Cerebellar nuclear complex (tissue), 1 donor: ENCODE data around the gene OXNAD1.
A peak's percentile ranks its signal among the peaks of the same experiment; 100 is the strongest.

Experiments
- DNase-seq, 2 experiments: peaks; one replicate each; lab custom pipeline; 2025; lab: John Stamatoyannopoulos, UW

The OXNAD1 gene, protein sequence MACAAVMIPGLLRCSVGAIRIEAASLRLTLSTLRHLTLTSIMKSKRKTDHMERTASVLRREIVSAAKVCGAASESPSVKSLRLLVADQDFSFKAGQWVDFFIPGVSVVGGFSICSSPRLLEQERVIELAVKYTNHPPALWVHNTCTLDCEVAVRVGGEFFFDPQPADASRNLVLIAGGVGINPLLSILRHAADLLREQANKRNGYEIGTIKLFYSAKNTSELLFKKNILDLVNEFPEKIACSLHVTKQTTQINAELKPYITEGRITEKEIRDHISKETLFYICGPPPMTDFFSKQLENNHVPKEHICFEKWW

DNA sequence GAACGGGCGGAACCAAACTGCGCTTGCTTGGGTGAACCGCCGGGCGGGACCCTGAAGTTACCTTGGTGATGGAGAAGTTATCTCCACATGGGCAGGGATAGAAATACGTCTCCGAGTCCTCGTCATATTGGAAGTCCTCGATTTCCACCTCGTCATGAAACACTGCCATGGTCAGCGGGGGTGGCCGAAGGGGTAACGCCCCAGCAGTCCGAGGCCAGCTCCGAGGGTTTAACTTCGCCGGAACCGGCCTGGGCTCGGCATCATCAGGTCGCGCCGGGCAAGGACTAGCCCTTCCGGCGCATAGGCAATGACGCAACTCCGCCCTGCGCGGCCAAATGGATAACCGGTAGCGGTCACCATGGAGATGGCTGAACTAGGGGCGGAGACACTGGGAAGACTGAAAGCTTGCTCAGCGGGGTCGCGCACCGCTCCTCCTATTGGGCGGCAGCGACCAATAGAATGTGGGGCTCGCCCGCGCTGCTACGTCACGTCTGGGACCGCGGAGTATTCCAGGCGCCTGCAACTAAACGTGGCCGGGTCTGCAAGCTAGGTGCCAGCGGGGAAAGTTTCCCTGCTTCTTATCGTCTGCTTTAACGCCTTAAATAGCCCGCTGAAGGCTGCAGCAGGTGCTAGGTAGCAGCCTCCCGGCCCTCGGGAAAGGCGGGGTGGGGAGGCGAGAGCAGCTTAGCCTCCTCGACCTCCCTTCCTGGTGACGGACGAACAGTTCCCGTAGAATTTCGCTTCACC, at the start of gene OXNAD1, which contains the start of gene DPH3:
Gene OXNAD1, plus strand, starts transcription at position 505 of the 747 bp plus-strand sequence. CDS start 5,741 bp downstream, outside the sequence.
Gene DPH3, minus strand, starts transcription at position 236 of the 747 bp plus-strand sequence. Its CDS starts 67 bp downstream, at position 169.
- DNase-seq: peak; percentile 91 to 96

DNA sequence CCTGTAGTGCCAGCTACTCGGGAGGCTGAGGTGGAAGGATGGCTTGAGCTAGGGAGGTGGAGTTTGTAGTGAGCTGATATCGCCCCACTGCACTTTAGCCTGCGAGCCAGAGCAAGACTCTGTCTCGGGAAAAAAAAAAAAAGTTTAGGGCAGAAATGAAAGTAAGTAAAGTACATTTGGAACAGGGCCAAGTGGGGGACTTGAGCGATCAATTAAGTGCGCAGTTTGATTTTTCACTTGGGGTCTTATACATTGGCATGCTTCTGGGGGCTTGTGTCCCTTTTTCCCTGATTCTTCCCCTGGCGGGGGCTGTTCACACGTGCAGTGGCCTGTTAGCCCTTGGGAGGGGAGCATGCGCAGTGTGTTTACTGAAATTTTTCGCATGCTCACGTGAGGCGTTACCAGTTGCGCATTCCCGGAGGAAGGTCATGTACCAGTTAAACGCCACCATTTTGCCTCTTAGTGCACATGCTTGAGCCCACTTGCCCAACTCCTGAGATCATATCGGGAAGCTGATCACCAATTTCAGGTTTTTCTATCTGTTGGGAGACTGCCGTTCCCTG, 48.6 kb upstream of the OXNAD1 start:
- DNase-seq: no peak

DNA sequence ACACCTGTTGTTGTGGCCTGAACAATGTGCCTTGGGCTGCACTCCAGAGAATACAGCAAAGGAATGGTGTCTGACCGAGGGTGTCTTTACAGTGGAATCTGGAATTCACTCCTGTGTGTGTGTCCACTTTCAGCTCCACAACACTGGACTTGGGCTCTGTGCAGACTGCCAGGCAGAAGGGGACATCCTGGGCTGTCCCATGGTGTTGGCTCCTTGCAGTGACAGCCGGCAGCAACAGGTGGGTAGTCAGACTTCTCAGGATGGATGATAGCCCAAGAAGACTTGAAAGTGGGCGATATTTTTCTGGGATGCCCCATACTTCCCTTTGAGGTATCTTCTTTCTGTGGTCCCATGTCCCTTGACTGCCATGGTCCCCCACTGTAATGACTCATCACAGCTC, 45.2 kb upstream of the OXNAD1 start:
- DNase-seq: no peak

DNA sequence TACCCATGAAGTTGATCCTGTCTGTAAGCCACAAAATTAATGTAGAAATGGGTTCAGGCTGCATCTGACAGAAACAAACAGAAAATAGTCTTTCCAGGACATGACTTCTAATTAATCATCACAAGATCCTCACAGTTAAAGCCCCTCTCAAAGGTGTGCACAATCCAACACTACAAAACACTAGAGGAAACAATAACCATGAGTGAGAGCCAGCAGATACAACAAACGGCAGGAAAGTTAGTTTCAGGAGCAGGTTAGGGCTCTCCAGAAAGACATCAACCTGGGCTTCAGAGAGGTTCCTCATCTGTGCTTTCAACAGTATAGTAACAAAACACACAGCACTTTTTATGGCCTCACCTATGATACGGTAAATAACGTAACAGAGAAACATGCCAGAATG, 43.0 kb upstream of the OXNAD1 start:
- no peak for DNase-seq

DNA sequence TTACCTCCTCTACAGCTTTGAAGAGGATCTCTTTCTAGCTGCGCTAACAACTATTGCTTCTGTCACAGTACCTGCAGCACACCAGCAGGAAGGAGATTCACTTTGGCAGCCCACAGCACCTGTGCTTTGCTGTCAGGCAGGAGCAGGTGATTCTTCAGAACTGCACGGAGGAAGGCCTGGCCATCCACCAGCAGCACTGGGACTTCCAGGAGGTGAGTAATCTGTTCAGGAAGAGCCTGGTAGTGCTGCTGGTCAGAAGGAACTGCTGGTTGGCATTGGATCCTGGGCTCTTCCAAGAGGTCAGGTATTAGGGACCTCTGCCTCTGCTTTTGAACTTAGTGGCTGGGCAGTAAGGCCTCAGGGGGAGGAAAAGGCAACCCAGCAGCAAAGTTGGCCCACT, 42.5 kb upstream of the OXNAD1 start:
- DNase-seq: no peak

DNA sequence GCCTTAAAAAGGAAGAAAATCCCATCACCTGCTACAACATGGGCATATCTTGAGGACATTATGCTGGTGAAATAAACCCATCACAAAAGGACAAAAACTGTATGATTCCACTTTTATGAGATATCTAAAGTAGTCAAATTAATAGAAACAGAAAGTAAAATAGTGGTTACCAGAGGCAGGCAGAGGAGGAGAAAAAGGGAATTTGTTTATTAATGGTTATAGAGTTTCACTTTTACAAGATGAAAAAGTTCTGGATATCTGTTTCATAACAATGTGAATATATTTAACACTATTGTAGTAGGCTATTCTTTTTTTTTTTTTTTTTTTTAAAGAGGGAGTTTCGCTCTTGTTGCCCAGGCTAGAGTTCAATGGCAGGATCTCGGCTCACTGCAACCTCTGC, 40.7 kb upstream of the OXNAD1 start:
- DNase-seq: no peak

DNA sequence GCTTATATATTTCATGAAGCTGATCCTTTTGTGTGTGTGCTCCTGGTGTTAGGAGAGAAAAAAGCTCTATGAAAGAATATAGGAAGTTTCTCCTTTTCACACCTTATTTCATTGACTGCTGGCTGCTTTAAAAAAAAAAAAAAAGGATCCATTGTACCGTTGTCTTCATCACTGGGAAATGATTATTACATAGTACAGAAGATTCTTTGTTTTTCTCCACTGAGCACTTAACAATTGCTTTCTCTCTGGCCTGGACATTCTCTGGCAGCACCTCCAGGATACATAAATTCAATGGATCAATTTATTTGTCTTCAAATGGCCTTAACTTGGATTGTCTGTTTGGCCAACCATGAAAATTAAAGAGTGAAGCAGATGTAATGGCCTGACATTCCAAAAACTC, 37.4 kb upstream of the OXNAD1 start:
- DNase-seq: no peak

DNA sequence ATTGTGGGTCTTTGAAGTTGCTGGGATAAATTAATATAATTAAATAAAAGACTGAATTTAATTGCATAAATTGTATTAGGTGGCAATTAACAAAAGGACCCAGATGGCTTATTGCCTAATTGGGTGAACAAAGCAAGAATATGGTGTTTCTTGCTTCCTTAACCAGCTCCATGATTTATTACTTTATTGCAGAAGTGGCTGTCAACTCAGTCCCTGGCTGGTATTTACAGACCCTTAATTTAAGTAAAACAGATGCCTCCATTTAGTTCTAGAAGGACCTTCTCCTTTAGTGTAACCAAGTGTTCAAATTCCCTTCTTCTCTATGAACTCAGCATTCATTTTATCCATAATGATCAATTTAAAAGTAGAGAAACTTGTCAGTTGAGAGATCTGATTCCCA, 35.3 kb upstream of the OXNAD1 start:
- DNase-seq: no peak

DNA sequence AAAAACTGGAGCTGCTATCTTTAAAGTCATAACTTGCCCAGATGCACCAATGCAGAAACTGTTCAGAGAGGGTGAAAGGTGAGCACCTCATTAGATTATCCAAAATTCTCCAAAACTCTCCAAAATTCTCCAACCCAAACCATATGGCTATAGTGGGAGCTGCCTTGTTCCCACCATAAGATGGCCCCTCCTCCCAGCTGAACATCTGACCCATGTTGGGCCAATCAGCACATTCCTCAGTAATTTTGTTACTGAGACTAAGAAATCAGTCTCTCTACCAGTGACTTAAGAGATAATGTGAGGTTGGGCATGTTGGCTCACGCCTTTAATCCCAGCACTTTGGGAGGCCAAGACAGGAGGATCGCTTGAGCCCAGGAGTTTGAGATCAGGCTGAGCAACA, 33.0 kb upstream of the OXNAD1 start:
- no peak for DNase-seq

DNA sequence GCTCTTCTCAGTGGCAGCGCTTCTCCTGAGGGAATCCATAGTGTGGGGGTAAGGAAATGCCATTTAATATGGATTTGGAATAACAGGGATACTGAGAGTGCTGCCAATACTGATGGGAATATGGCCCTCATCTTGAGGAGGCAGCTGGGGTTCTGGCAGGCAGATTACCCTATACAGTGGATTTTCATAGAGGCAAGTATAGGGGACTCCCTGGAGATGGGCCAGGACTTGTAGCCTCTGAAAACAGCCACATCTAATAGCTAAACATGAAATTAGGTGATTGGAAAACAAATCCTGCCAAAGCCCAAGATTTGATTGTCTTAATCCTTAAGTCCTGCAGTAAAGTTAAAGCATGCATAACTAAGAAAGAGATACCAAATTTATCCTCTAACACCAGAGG, 31.2 kb upstream of the OXNAD1 start:
- DNase-seq: no peak

DNA sequence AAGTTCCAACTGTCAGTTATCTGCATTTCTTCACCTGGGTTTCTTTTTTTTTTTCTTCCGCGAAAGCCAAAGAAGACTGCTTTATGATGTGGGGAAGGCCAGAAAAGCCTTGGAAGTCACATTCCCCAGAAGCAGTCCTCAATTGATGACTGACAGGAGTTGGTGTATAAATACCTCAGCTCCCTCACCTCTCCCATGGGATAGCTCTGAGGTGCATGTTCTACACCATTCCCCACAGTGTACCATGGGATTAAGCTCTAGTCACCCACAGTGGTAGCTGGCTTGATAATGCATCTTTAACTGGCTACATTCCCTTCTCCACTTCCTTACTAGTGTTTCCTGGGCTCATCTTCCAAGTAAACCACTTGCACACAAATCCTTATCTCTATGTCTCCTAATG, 30.7 kb upstream of the OXNAD1 start:
- no peak for DNase-seq

DNA sequence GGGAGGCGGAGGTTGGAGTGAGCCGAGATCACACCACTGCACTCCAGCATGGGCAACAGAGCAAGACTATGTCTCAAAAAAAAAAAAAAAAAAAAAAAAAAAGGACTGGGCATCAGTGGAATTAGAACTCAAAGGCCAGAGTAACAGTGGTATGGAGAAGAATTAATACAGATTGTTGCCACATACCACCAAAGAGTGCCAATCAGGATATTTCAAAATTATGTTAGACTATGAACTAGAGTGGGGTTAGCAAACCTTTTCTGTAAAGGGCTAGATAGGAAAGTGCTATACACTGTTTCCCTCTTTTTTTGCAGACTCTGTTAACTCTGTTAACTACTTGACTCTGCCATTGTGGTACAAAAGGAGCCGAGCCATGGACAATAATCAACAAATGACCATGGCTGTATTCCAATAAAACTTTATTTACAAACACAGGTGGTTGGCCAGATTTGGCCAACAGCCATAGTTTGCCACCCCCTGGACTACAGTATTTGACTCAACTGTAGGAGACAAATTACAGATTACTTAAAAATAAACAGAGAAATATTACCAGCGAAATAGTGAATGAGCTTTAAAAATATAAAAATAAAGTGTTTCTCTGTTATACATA, 28.9 kb upstream of the OXNAD1 start:
- DNase-seq: no peak

DNA sequence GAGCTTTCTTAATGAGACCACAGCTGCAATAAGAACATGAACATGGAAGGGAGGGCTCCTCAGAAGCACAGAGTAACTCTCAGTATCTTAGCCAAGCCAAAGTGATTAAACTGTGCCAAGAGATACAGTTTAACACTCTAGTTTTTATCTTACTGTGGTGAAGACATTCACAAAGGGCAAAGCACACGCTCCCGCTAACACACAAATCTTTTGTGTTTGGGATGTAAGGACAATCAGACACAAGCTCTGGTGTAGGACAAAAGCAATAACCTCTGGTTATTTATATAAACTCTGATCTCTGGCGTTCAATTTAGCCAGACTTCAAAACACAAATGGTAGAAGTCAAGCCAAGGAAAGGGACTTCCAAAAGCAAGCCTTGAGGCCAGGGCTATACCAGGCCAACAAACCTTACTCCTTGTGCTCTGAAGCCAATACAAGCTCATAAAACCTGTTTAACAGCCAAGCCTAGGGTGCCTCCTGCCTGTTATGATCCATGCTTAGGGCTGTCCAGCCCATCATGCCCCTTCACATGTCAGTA, 28.1 kb upstream of the OXNAD1 start:
- no peak for DNase-seq

DNA sequence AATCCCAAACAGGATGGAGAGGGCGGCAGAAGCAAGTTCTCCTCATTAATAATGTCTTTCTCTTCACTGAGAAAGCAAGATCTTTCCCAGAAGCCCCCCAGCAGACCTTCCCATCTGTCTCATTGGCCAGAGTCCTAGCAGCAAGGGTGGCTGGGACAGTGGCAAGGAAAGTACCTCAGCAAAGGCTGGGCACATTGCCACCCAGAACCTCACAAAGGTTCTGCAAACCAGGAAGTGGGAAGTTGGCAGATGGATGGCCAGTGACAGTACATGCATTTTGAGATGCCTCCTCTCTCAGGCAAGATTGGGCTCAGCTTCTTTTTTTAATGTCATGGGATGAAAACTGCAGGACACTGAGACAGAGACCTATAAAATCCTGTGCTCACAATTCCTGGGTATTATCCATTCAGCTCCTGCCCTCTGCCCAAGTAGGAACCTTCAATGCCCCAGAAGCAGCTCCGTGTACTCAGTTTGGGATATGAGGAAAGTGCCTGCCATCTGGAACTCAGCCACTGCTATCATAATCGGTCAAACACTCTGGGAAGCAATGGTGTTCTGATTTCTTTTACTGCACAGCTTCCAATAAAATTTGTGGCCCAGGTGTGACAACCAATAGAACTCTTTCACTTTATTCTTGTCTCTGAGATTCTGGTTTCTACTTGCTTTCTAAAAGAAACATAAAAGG, 25.8 kb upstream of the OXNAD1 start:
- DNase-seq: peak; percentile 13 to 47

DNA sequence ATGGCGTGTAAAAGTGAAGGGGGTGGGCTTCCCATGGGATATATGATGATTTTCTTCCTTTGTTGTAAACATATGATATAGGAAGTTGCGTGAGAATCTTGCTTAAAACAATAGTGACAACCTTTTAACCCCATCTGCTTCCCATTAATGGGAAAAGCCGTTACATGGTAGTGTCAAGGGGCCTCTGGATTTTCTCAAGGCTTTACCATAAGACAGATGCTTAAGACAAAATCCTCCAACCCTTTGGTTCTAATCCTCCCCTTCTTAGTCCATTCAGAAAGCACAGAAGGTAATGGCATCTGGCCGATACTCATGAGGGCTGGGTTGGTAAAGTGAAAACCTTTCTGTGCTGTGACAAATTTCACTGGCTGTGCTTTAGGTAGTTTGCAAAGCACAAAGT, 25.2 kb upstream of the OXNAD1 start:
- DNase-seq: no peak

DNA sequence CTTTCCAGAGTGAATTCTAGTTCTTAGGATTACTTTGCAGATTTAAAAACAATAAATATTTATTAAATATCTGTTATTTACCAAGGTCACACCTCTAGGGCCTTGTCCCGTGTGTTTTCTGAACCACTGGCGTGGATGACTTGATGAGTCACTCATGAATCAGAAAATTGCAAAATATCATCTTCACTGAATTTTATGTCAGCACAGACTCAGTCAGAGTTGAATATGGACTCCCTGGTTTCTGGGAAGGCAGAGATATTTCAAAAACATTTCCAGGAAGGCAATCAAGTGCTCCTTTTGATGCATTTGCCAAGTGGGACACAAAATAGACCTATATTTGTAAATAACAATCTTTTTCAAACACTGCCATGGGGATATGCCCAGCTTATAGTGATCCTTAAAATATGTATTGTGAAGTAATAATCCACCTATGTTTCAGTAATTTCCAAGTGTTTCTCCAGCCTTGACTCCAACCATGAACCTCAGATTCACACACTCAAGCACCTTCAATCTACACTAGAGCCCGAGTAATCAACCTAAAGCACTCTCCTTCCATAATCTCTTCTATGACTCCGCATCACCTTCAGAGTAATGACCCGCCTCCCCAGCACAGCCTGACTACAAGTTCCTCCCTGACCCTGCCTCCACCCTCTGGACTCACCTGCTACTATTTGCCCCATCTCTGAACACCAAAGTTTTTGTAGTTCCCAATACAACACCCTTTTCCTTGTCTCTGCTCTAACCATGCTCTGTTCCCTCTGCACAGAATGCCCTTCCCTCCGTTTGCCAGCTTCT, 24.6 kb upstream of the OXNAD1 start:
- no peak for DNase-seq

DNA sequence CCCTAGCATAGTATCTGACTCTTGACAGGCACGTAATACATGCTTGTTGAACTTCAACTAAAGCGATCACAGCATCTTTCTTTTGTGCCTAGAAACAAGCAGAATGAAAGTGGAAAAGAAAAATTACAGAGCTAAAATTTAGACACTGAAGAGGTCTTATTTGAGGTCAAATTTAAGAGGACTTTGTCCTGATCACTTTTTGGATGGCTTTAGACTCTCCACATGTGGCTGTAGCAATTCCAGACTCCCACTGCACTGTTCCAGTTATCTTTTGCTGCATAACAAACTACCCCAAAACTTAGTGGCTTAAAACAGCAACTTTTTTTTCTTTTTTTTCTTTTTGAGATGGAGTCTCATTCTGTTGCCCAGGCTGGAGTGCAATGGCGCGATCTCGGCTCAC, 23.8 kb upstream of the OXNAD1 start:
- DNase-seq: no peak

DNA sequence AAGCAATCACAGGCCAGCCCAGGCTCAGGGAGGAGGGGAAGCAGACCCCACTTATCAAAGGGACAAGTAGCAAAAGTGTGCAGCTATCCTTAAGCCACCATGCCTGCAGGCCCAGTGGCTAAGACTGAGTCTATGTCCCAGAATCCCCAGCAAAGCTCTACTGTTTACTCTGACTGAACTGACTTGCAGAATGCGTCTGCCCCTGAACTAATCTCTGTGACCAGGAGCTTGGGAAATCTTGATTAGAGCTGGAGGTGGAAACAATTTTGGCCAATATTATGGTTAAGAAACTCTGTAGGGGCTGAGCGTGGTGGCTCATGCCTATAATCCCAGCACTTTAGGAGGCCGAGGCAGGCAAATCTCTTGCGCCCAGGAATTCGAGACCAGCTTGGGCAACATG, 22.8 kb upstream of the OXNAD1 start:
- no peak for DNase-seq

DNA sequence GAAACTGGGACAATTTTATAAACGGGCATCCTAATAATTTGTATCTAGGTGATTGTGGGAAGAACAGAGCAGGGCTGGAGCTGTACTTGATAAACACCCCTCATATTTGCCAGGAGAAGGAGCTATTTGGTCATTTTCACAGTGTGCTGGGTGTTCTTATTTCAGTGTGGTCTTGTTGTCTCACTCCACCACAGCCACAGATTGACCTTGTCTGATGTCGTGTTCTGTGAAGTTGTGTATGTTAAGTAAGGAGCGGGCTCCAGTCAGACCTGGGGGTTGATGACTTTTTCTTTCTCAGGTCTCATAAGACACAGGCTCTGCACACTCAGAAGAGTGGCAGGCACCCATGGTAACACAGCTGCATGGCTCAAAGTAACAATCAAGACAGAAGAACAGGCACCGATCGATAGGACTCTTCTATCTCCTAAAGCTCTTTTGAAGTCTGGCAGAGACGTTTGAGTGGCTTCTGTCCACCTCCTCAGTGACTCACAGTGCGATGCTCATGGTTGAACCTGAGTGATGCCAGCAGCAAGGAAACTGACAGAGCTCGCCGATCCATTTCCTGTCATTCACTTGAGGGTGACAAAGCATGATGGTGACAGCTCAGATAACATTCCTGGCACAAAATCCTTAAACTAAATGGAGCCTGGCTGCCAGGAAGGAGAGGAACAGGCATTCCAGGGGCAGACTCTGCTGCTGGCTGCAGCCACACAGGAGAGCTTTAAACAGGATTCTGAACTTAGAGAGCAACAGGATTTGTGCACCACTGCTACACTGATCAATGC, 21.1 kb upstream of the OXNAD1 start:
- DNase-seq: no peak

DNA sequence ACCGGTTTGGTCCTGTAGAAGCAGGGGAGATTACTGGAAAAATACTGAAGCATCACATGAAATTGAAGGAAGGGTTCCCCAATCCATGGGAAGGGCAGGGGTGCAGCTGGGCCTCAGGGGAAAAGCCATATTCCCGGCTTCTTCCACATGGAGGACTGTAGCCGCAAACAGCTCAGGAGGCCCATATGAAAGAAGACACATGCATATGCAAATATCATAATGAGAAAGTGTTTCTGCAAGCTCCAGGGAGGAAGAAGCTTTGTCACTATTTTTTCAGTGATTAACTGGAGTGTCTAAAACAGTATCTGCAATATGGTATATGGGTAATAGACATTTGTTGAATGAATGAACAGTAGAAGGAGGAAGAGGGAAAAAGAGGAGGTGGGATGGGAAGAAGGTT, 19.4 kb upstream of the OXNAD1 start:
- no peak for DNase-seq
